Naive B cell (primary cell): ENCODE results near the gene B3GNT9. TPM values are rescaled to one million over a fixed set of nuclear protein-coding genes. Genes with fewer than 3 reads are reported as not detected.

ENCODE experiments used
- ATAC-seq, 2 donors: fragments of 150-1000 bp; cut with Tn5 transposase; 2 replicates each; pipeline ENCODE4 v1.10.0; 2021; ENCODE audit warnings: low read depth in 2 of 2, mild to moderate bottlenecking in 2 of 2, moderate library complexity in 2 of 2
- DNase-seq: peaks from one replicate; pipeline ENCODE4 v3.0.0; 2022
- H3K27ac Mint-ChIP-seq, 6 donors: one replicate each; pipeline ENCODE4 v1.8.0; 2020 to 2022; ENCODE audit warnings: mild to moderate bottlenecking in 6 of 6, mixed read lengths in 6 of 6, moderate library complexity in 5 of 6, inconsistent platforms in 2 of 6
- H3K27me3 Mint-ChIP-seq, 3 donors: one replicate each; pipeline ENCODE4 v1.8.0; 2021 to 2022; ENCODE audit warnings: mixed read lengths in 3 of 3, mild to moderate bottlenecking in 1 of 3
- H3K36me3 Mint-ChIP-seq, 2 donors: one replicate each; pipeline ENCODE4 v1.8.0; 2020 to 2022; ENCODE audit warnings: mixed read lengths in 2 of 2, inconsistent platforms in 1 of 2, mild to moderate bottlenecking in 1 of 2
- H3K4me1 Mint-ChIP-seq, 3 donors: one replicate each; pipeline ENCODE4 v1.8.0; 2020 to 2022; ENCODE audit warnings: mixed read lengths in 3 of 3, inconsistent platforms in 1 of 3, mild to moderate bottlenecking in 1 of 3, moderate library complexity in 1 of 3
- H3K4me3 Mint-ChIP-seq, 8 donors: one replicate each; pipeline ENCODE4 v1.8.0; 2020 to 2022; ENCODE audit warnings: mild to moderate bottlenecking in 8 of 8, mixed read lengths in 8 of 8, moderate library complexity in 8 of 8, inconsistent platforms in 2 of 8
- H3K9me3 Mint-ChIP-seq, 7 donors: one replicate each; pipeline ENCODE4 v1.8.0; 2020 to 2022; ENCODE audit warnings: mixed read lengths in 7 of 7, mild to moderate bottlenecking in 5 of 7, inconsistent platforms in 2 of 7, moderate library complexity in 1 of 7
- polyA plus RNA-seq, 6 donors: library from polyadenylated mRNA; unstranded; fragments of 300-500 nt; fragmentation: Illumina TruSeq; gene quantifications; one replicate each; pipeline ENCODE4 v1.2.3, GENCODE V29; 2021; ENCODE audit warnings: low read depth in 6 of 6

The B3GNT9 gene
- polyA plus RNA-seq, 6 donors from 2014 or later = 0.09 to 0.73 (median 0.36) TPM; not detected in 2

GRCh38 chr16:67108489-67108888, 42.3 kb downstream of the B3GNT9 start:
- DNase-seq = no peak
- H3K27ac Mint-ChIP-seq = peak overlapping the region in 1 of 6 donors; percentile 71
- no peaks in the 10 kb centered on the region for H3K36me3 Mint-ChIP-seq
- peak overlapping the region in 4 of 8 donors; percentile 35 to 97 (median 94) for H3K4me3 Mint-ChIP-seq
- H3K4me1 Mint-ChIP-seq = peaks cover 44 to 64% (median 55%) of the 10 kb centered on the region in 3 donors
- H3K9me3 Mint-ChIP-seq = no peaks in the 10 kb centered on the region
- ATAC-seq = no peak
- no peaks in the 10 kb centered on the region for H3K27me3 Mint-ChIP-seq

- ATAC-seq (no peak), DNase-seq (no peak)
- Mint-ChIP-seq H3K9me3 (no peaks in the 10 kb centered on the region), H3K36me3 (no peaks in the 10 kb centered on the region), H3K27me3 (no peaks in the 10 kb centered on the region), H3K4me1 (peaks cover 29 to 42% (median 37%) of the 10 kb centered on the region in 3 donors), H3K4me3 (peak overlapping the region in 2 of 8 donors; percentile 4 to 26), H3K27ac (peak overlapping the region in 1 of 6 donors; percentile 2)
Measured at GRCh38 chr16:67105881-67106280, 44.9 kb downstream of the B3GNT9 start.

GRCh38 chr16:67105246-67105645, 45.6 kb downstream of the B3GNT9 start:
- DNase-seq (no peak), ATAC-seq (no peak)
- peaks cover 24 to 36% (median 31%) of the 10 kb centered on the region in 3 donors for H3K4me1 Mint-ChIP-seq
- no peaks in the 10 kb centered on the region for H3K27me3 Mint-ChIP-seq
- no peaks in the 10 kb centered on the region for H3K9me3 Mint-ChIP-seq
- H3K36me3 Mint-ChIP-seq = no peaks in the 10 kb centered on the region
- H3K27ac Mint-ChIP-seq = peak overlapping the region in 5 of 6 donors; percentile 34 to 94 (median 68)
- peak overlapping the region in 4 of 8 donors; percentile 26 to 45 (median 38) for H3K4me3 Mint-ChIP-seq

- no peaks in the 10 kb centered on the region for H3K9me3 Mint-ChIP-seq
- peak overlapping the region in 2 of 8 donors; percentile 31 to 45 for H3K4me3 Mint-ChIP-seq
- peak; percentile 18 to 34 for ATAC-seq
- no peaks in the 10 kb centered on the region for H3K27me3 Mint-ChIP-seq
- H3K36me3 Mint-ChIP-seq = no peaks in the 10 kb centered on the region
- H3K4me1 Mint-ChIP-seq = peaks cover 21 to 33% (median 27%) of the 10 kb centered on the region in 3 donors
- peak; percentile 31 for DNase-seq
- peak overlapping the region in 5 of 6 donors; percentile 34 to 94 (median 68) for H3K27ac Mint-ChIP-seq
Measured at GRCh38 chr16:67104845-67105244, 46.0 kb downstream of the B3GNT9 start.

GRCh38 chr16:67104061-67104460, 46.7 kb downstream of the B3GNT9 start:
- Mint-ChIP-seq H3K4me3 (no peak overlapping the region), H3K27me3 (no peaks in the 10 kb centered on the region), H3K9me3 (no peaks in the 10 kb centered on the region), H3K27ac (peak overlapping the region in 1 of 6 donors; percentile 87), H3K4me1 (peaks cover 15 to 29% (median 26%) of the 10 kb centered on the region in 3 donors), H3K36me3 (peaks cover 0 to 4% of the 10 kb centered on the region in 2 donors)
- DNase-seq (no peak), ATAC-seq (peak; percentile 27 to 42)

GRCh38 chr16:67101311-67102082, 49.3 kb downstream of the B3GNT9 start:
- no peak overlapping the region for H3K4me3 Mint-ChIP-seq
- ATAC-seq = no peak
- DNase-seq = no peak
- H3K4me1 Mint-ChIP-seq = peaks cover 15 to 27% (median 26%) of the 10 kb centered on the region in 3 donors
- no peaks in the 10 kb centered on the region for H3K9me3 Mint-ChIP-seq
- H3K27ac Mint-ChIP-seq = peak overlapping the region in 1 of 6 donors; percentile 33
- H3K27me3 Mint-ChIP-seq = no peaks in the 10 kb centered on the region
- peaks cover 0 to 4% of the 10 kb centered on the region in 2 donors for H3K36me3 Mint-ChIP-seq

- DNase-seq = no peak
- no peak for ATAC-seq
- Mint-ChIP-seq H3K27ac (peak overlapping the region in 1 of 6 donors; percentile 33), H3K9me3 (no peaks in the 10 kb centered on the region), H3K4me1 (peaks cover 15 to 21% (median 19%) of the 10 kb centered on the region in 3 donors), H3K27me3 (no peaks in the 10 kb centered on the region), H3K4me3 (no peak overlapping the region), H3K36me3 (peaks cover 0 to 4% of the 10 kb centered on the region in 2 donors)
Measured at GRCh38 chr16:67100569-67101310, 50.1 kb downstream of the B3GNT9 start.

GRCh38 chr16:67098599-67098998, 52.2 kb downstream of the B3GNT9 start:
- H3K27ac Mint-ChIP-seq = peak overlapping the region in 1 of 6 donors; percentile 22
- H3K27me3 Mint-ChIP-seq = no peaks in the 10 kb centered on the region
- no peaks in the 10 kb centered on the region for H3K4me1 Mint-ChIP-seq
- H3K4me3 Mint-ChIP-seq = no peak overlapping the region
- ATAC-seq (no peak), DNase-seq (no peak)
- peaks cover 0 to 4% of the 10 kb centered on the region in 2 donors for H3K36me3 Mint-ChIP-seq
- H3K9me3 Mint-ChIP-seq = no peaks in the 10 kb centered on the region

Other genes with a start within 250 kb of the B3GNT9 start
- not detected for gene CDH16, start 232.1 kb downstream of the B3GNT9 start, polyA plus RNA-seq
- under 1 TPM in 1 of 6 donors, not detected in 5; 0.43 TPM for gene RRAD, start 225.5 kb downstream of the B3GNT9 start, polyA plus RNA-seq
- 100 to 1,000 TPM in 3 of 6 donors, 10 to 100 TPM in 3; 69.0 to 114 (median 100) TPM for gene CIAO2B, start 216.6 kb downstream of the B3GNT9 start, polyA plus RNA-seq
- gene CES2, start 215.5 kb downstream of the B3GNT9 start, polyA plus RNA-seq = 10 to 100 TPM; 16.3 to 25.7 (median 21.0) TPM
- under 1 TPM in 1 of 6 donors, not detected in 5; 0.66 TPM for gene CES3, start 189.7 kb downstream of the B3GNT9 start, polyA plus RNA-seq
- 1 to 10 TPM in 4 of 6 donors, under 1 TPM in 2; 0.61 to 5.8 (median 1.4) TPM for gene CES4A, start 162.4 kb downstream of the B3GNT9 start, polyA plus RNA-seq
- gene CBFB, start 121.8 kb downstream of the B3GNT9 start, polyA plus RNA-seq = 10 to 100 TPM; 51.8 to 94.4 (median 70.5) TPM
- gene PHAF1, start 41.1 kb downstream of the B3GNT9 start, polyA plus RNA-seq = 10 to 100 TPM in 2 of 6 donors, 1 to 10 TPM in 3, not detected in 1; 8.8 to 13.2 (median 10.0) TPM
- 10 to 100 TPM; 46.2 to 62.9 (median 54.4) TPM for gene TRADD, start 8.9 kb upstream of the B3GNT9 start, polyA plus RNA-seq
- 1 to 10 TPM in 5 of 6 donors, not detected in 1; 1.0 to 2.0 (median 1.5) TPM for gene FBXL8, start 9.0 kb upstream of the B3GNT9 start, polyA plus RNA-seq
- not detected for gene HSF4, start 13.7 kb upstream of the B3GNT9 start, polyA plus RNA-seq
- under 1 TPM in 1 of 6 donors, not detected in 5; 0.27 TPM for gene NOL3, start 19.5 kb upstream of the B3GNT9 start, polyA plus RNA-seq
- under 1 TPM in 4 of 6 donors, not detected in 2; 0.33 to 0.40 (median 0.40) TPM for gene MATCAP1, start 33.0 kb upstream of the B3GNT9 start, polyA plus RNA-seq
- gene EXOC3L1, start 39.1 kb upstream of the B3GNT9 start, polyA plus RNA-seq = under 1 TPM in 3 of 6 donors, not detected in 3; 0.12 to 0.19 (median 0.15) TPM
- gene E2F4, start 41.2 kb upstream of the B3GNT9 start, polyA plus RNA-seq = 10 to 100 TPM; 54.0 to 75.9 (median 61.7) TPM
- under 1 TPM in 5 of 6 donors, not detected in 1; 0.14 to 0.48 (median 0.39) TPM for gene ELMO3, start 48.1 kb upstream of the B3GNT9 start, polyA plus RNA-seq
- gene TMEM208, start 76.1 kb upstream of the B3GNT9 start, polyA plus RNA-seq = 10 to 100 TPM; 44.9 to 66.7 (median 55.0) TPM
- 1 to 10 TPM; 1.4 to 4.8 (median 2.3) TPM for gene FHOD1, start 96.5 kb upstream of the B3GNT9 start, polyA plus RNA-seq
- under 1 TPM in 4 of 6 donors, not detected in 2; 0.08 to 0.14 (median 0.10) TPM for gene SLC9A5, start 98.0 kb upstream of the B3GNT9 start, polyA plus RNA-seq
- 1 to 10 TPM in 1 of 6 donors, under 1 TPM in 4, not detected in 1; 0.13 to 6.0 (median 0.62) TPM for gene PLEKHG4, start 128.5 kb upstream of the B3GNT9 start, polyA plus RNA-seq
- under 1 TPM in 1 of 6 donors, not detected in 5; 0.26 TPM for gene KCTD19, start 175.7 kb upstream of the B3GNT9 start, polyA plus RNA-seq
- under 1 TPM in 1 of 6 donors, not detected in 5; 0.48 TPM for gene LRRC36, start 175.8 kb upstream of the B3GNT9 start, polyA plus RNA-seq
- not detected for gene TPPP3, start 242.5 kb upstream of the B3GNT9 start, polyA plus RNA-seq